A549 (cell line): Measurements from ENCODE around the gene PCBP3. TPM values are rescaled to one million over a fixed set of nuclear protein-coding genes. Genes with fewer than 3 reads are reported as not detected.

Experiments
- ATAC-seq, 2 experiments: fragments of 200-7000 bp in 1 of 2; fragments of >200 bp in 1 of 2; cut with Nextera tagmentation in 1 of 2; cut with Tn5 transposase in 1 of 2; 3 replicates each; pipeline versions ENCODE4 v1.8.0 to v1.9.1; 2018 to 2020; ENCODE audit warnings: mild to moderate bottlenecking in 1 of 2, moderate library complexity in 1 of 2
- CTCF ChIA-PET: fragments of 300-600 bp; sonication (Branson Sonifier 250); formaldehyde crosslinking; extraction: SDS; loops from one replicate; lab custom pipeline; 2021; ENCODE audit warnings: antibody characterized with exemption, inconsistent platforms; lab: Yijun Ruan, JAX
- POLR2A ChIA-PET: fragments of 350-600 bp; formaldehyde crosslinking; extraction: SDS; loops from one replicate; lab custom pipeline; 2021; ENCODE audit warnings: antibody characterized with exemption, inconsistent platforms; lab: Yijun Ruan, JAX
- DNase-seq, 2 experiments: peaks; one replicate each; pipeline versions ENCODE4 v3.0.0 to v3.0.0-alpha.2; 2011 to 2016; ENCODE audit warnings: low read depth in 1 of 2, low spot score in 1 of 2
- FAIRE-seq: peaks from 2 replicates; lab custom pipeline; 2011; peaks lifted over from hg19 to GRCh38; lab: Jason Lieb, UNC
- H3K27ac ChIP-seq, 2 experiments: fragments of >200 bp; sonication (Bioruptor Twin); formaldehyde crosslinking; 3 replicates each; pipeline ENCODE4 v1.5.1; 2016 to 2017
- H3K4me1 ChIP-seq: fragments of >200 bp; sonication (Bioruptor Twin); formaldehyde crosslinking; 3 replicates; pipeline ENCODE4 v1.6.1; 2016
- H3K4me2 ChIP-seq: fragments of >200 bp; sonication (Bioruptor Twin); formaldehyde crosslinking; 3 replicates; pipeline ENCODE4 v1.6.1; 2016
- H3K4me3 ChIP-seq: fragments of >200 bp; sonication (Bioruptor Twin); formaldehyde crosslinking; 3 replicates; pipeline ENCODE4 v1.5.1; 2016
- H3K9me3 ChIP-seq: fragments of >200 bp; sonication (Bioruptor Twin); formaldehyde crosslinking; 3 replicates; pipeline ENCODE4 v1.6.1; 2016
- CHD4 ChIP-seq: fragments of 200-600 bp; sonication (generic); IDR thresholded peaks from 2 replicates; pipeline ENCODE4 v1.6.1; 2016; ENCODE audit warnings: antibody characterized with exemption, mild to moderate bottlenecking, borderline replicate concordance
- EHMT2 ChIP-seq: fragments of 200-600 bp; sonication (generic); IDR thresholded peaks from 2 replicates; pipeline ENCODE4 v1.6.1; 2016; ENCODE audit warnings: antibody characterized with exemption, low read depth, mild to moderate bottlenecking, moderate library complexity
- FOSB ChIP-seq: fragments of 250-450 bp; sonication (Bioruptor Pico); IDR thresholded peaks from 2 replicates; pipeline ENCODE4 v1.5.0; 2020; ENCODE audit warnings: mild to moderate bottlenecking, moderate library complexity
- FOSL2 ChIP-seq, 2 experiments: fragments of 450-650 bp in 1 of 2; fragments of >200 bp in 1 of 2; sonication (Bioruptor Twin) in 1 of 2; formaldehyde crosslinking; IDR thresholded peaks; 2 replicates each; pipeline versions ENCODE4 v1.5.0 to v1.6.1; 2016 to 2020; ENCODE audit warnings: mild to moderate bottlenecking in 1 of 2, moderate library complexity in 1 of 2
- FOXS1 ChIP-seq: fragments of 250-450 bp; sonication (Bioruptor Pico); IDR thresholded peaks from 2 replicates; pipeline ENCODE4 v1.5.0; 2020; ENCODE audit warnings: mild to moderate bottlenecking, moderate library complexity
- GATA3 ChIP-seq: IDR thresholded peaks from 2 replicates; pipeline ENCODE4 v1.6.1; 2012; ENCODE audit warnings: borderline replicate concordance
- HDAC2 ChIP-seq: fragments of 200-600 bp; sonication (generic); IDR thresholded peaks from 2 replicates; pipeline ENCODE4 v1.6.1; 2016
- HOXB5 ChIP-seq: fragments of 250-450 bp; sonication (Bioruptor Pico); IDR thresholded peaks from 2 replicates; pipeline ENCODE4 v1.5.0; 2020; ENCODE audit warnings: mild to moderate bottlenecking, moderate library complexity
- JUNB ChIP-seq: fragments of >200 bp; sonication (Bioruptor Twin); formaldehyde crosslinking; IDR thresholded peaks from 2 replicates; pipeline ENCODE4 v1.6.1; 2016
- MAZ ChIP-seq: fragments of 150-350 bp; IDR thresholded peaks from 2 replicates; pipeline ENCODE4 v1.6.1; 2014; ENCODE audit warnings: antibody characterized with exemption, low read depth, low read length, borderline replicate concordance
- MYC ChIP-seq: IDR thresholded peaks from 2 replicates; pipeline ENCODE4 v1.6.1; 2012; ENCODE audit warnings: mild to moderate bottlenecking, inconsistent platforms, low read length, improper control_type of control experiment, borderline replicate concordance
- NFE2L2 ChIP-seq: fragments of 150-350 bp; conservative IDR thresholded peaks from 2 replicates; pipeline ENCODE4 v1.6.1; 2014; ENCODE audit warnings: low read length
- NPAS2 ChIP-seq: fragments of 250-450 bp; sonication (Bioruptor Pico); IDR thresholded peaks from 2 replicates; pipeline ENCODE4 v1.8.0; 2022; ENCODE audit warnings: mild to moderate bottlenecking, moderate library complexity, borderline replicate concordance
- SMC3 ChIP-seq: fragments of >200 bp; sonication (Bioruptor Twin); formaldehyde crosslinking; IDR thresholded peaks from 3 replicates; pipeline ENCODE4 v1.6.1; 2018; ENCODE audit warnings: inconsistent platforms
- ZC3H11A ChIP-seq: fragments of 450-650 bp; IDR thresholded peaks from 2 replicates; pipeline ENCODE4 v1.6.1; 2014; ENCODE audit warnings: antibody characterized with exemption, mild to moderate bottlenecking
- WGBS: methylation state at CpG from one replicate; pipeline ENCODE4 v1.1.6; 2017; ENCODE audit errors: missing lambda C conversion rate; 5-methylcytosine and 5-hydroxymethylcytosine counted together
- polyA plus RNA-seq, 4 experiments: library from polyadenylated mRNA; depleted of rRNA in 3 of 4; stranded (reverse); fragments of >200 nt; fragmentation: RNase III in 1 of 4; extraction: RNeasy Plus Mini Kit Qiagen cat#74134 plus additional on column Dnase treatment in 1 of 4; gene quantifications; 2 replicates in 3 of 4; 3 replicates in 1 of 4; pipeline ENCODE4 v1.2.3, GENCODE V29; 2011 to 2017
- TF ChIP-seq, protein P1 (sequence below): fragments of 200-600 bp; sonication (generic); IDR thresholded peaks from 2 replicates; pipeline ENCODE4 v1.6.1; 2016; ENCODE audit warnings: antibody characterized with exemption, mild to moderate bottlenecking, moderate library complexity
- TF ChIP-seq, protein P2 (sequence below): fragments of >200 bp; sonication (Bioruptor Twin); formaldehyde crosslinking; IDR thresholded peaks from 3 replicates; pipeline ENCODE4 v1.5.1; 2016
- TF ChIP-seq, protein P3 (sequence below): IDR thresholded peaks from 2 replicates; pipeline ENCODE4 v1.6.1; 2012

The PCBP3 gene
- polyA plus RNA-seq, 2 of the 4 experiments (the other 2 are of a cell fraction), result 0.30 to 0.34 TPM

DNA sequence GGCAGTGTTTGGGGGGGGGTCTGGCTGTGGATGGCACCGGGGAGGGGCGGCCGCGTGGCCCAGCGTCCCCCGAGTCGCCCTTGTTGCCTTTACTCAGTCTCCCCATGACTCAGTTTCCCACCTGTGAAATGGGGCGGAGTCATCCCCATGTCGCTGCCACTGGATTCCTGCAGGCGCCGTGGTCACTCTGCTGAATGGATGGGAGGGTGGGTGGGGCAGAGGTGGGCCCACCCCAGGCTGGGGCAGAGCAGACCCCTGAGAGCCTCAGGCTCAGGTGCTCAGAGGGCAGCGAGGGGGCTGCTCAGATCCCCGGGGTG is 340.1 kb downstream of the PCBP3 start (continued):
- TF ChIP-seq, protein P1, sequence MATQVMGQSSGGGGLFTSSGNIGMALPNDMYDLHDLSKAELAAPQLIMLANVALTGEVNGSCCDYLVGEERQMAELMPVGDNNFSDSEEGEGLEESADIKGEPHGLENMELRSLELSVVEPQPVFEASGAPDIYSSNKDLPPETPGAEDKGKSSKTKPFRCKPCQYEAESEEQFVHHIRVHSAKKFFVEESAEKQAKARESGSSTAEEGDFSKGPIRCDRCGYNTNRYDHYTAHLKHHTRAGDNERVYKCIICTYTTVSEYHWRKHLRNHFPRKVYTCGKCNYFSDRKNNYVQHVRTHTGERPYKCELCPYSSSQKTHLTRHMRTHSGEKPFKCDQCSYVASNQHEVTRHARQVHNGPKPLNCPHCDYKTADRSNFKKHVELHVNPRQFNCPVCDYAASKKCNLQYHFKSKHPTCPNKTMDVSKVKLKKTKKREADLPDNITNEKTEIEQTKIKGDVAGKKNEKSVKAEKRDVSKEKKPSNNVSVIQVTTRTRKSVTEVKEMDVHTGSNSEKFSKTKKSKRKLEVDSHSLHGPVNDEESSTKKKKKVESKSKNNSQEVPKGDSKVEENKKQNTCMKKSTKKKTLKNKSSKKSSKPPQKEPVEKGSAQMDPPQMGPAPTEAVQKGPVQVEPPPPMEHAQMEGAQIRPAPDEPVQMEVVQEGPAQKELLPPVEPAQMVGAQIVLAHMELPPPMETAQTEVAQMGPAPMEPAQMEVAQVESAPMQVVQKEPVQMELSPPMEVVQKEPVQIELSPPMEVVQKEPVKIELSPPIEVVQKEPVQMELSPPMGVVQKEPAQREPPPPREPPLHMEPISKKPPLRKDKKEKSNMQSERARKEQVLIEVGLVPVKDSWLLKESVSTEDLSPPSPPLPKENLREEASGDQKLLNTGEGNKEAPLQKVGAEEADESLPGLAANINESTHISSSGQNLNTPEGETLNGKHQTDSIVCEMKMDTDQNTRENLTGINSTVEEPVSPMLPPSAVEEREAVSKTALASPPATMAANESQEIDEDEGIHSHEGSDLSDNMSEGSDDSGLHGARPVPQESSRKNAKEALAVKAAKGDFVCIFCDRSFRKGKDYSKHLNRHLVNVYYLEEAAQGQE, result no peak
- TF ChIP-seq FOXS1 (CRISPR knock-in tag) (no peak), SMC3 (no peak)

DNA sequence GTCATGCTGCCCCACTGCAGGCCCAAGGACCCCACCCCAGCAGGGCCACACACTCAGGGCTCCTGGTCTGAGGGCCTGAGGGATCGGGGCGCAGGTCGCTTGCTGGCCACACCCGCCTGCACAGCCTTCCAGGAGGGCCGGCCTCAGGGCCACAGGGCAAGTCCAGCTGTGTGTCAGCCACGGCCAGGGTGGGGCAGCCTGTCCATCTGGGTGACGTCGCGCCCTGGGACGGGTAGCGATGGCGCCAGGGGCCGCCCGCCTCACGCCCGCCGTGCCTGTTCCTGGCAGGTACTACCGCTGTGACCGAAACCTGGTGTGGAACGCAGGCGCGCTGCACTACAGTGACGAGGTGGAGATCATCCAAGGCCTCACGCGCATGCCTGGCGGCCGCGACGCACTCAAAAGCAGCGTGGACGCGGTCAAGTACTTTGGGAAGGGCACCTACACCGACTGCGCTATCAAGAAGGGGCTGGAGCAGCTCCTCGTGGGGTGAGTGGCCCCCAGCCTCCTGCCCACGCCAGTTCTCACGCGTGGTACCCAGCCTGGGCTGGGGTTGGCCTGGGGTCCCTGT is 340.5 kb downstream of the PCBP3 start:
- H3K4me3 ChIP-seq, result no peak overlapping the region
- no peak for TF ChIP-seq NFE2L2
- TF ChIP-seq ZC3H11A, result no peak
- no peak for TF ChIP-seq CHD4
- TF ChIP-seq NPAS2 (CRISPR knock-in tag), result no peak
- TF ChIP-seq, protein P2, sequence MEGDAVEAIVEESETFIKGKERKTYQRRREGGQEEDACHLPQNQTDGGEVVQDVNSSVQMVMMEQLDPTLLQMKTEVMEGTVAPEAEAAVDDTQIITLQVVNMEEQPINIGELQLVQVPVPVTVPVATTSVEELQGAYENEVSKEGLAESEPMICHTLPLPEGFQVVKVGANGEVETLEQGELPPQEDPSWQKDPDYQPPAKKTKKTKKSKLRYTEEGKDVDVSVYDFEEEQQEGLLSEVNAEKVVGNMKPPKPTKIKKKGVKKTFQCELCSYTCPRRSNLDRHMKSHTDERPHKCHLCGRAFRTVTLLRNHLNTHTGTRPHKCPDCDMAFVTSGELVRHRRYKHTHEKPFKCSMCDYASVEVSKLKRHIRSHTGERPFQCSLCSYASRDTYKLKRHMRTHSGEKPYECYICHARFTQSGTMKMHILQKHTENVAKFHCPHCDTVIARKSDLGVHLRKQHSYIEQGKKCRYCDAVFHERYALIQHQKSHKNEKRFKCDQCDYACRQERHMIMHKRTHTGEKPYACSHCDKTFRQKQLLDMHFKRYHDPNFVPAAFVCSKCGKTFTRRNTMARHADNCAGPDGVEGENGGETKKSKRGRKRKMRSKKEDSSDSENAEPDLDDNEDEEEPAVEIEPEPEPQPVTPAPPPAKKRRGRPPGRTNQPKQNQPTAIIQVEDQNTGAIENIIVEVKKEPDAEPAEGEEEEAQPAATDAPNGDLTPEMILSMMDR, result no peak
- no peak for TF ChIP-seq FOSL2 (IDR thresholded peaks at IDR 0.05)
- TF ChIP-seq FOSL2 (CRISPR knock-in tag; IDR thresholded peaks at IDR 0.05), result no peak
- TF ChIP-seq FOSB, result no peak
- TF ChIP-seq MAZ, result no peak
- TF ChIP-seq, protein P1, result no peak
- no peak for TF ChIP-seq JUNB
- TF ChIP-seq HOXB5 (CRISPR knock-in tag), result no peak
- DNase-seq (no peak), FAIRE-seq (no peak), ATAC-seq (no peak)
- H3K9me3 ChIP-seq, result no peaks in the 10 kb centered on the region
- no peak overlapping the region for H3K27ac ChIP-seq
- H3K4me2 ChIP-seq, result no peak overlapping the region
- WGBS, result 85% methylated on average over 19 of the region's 38 CpGs
- POLR2A ChIA-PET, result interaction anchor here (0.5 kb wide), 1 partner anchor 10 kb away, joined by 4 read pairs; no protein-coding TSS in a partner anchor
- CTCF ChIA-PET, result no interaction called here
- H3K4me1 ChIP-seq, result no peaks in the 10 kb centered on the region

GRCh38 chr21:45984584-45985095 is 341.1 kb downstream of the PCBP3 start:
- Histone ChIP-seq H3K27ac (no peak overlapping the region), H3K4me1 (no peaks in the 10 kb centered on the region), H3K4me2 (no peak overlapping the region), H3K9me3 (no peaks in the 10 kb centered on the region), H3K4me3 (no peak overlapping the region)
- WGBS, result 59% methylated on average over 3 of the region's 3 CpGs
- POLR2A ChIA-PET, result no interaction called here
- no peak for ATAC-seq
- no peak for FAIRE-seq
- TF ChIP-seq EHMT2, result no peak
- TF ChIP-seq HDAC2, result no peak
- TF ChIP-seq, protein P3, sequence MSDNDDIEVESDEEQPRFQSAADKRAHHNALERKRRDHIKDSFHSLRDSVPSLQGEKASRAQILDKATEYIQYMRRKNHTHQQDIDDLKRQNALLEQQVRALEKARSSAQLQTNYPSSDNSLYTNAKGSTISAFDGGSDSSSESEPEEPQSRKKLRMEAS, result no peak
- TF ChIP-seq GATA3, result no peak
- no peak for TF ChIP-seq SMC3
- TF ChIP-seq ZC3H11A, result no peak
- TF ChIP-seq JUNB, result no peak
- no peak for TF ChIP-seq MYC
- DNase-seq, result no peak
- CTCF ChIA-PET, result no interaction called here
